CD4-positive, alpha-beta T cell treated with Interferon gamma for 1 hour (primary cell): ENCODE measurements around the gene IL1R2.
"Not testable (repeated sequence)": the region's sequence is repeated elsewhere in the genome, so short reads cannot be mapped to it uniquely, and the experiment has no call there.

Source experiments
- DNase-seq: peaks from one replicate; pipeline ENCODE4 v3.0.0-alpha.2; 2020

The IL1R2 gene

DNA sequence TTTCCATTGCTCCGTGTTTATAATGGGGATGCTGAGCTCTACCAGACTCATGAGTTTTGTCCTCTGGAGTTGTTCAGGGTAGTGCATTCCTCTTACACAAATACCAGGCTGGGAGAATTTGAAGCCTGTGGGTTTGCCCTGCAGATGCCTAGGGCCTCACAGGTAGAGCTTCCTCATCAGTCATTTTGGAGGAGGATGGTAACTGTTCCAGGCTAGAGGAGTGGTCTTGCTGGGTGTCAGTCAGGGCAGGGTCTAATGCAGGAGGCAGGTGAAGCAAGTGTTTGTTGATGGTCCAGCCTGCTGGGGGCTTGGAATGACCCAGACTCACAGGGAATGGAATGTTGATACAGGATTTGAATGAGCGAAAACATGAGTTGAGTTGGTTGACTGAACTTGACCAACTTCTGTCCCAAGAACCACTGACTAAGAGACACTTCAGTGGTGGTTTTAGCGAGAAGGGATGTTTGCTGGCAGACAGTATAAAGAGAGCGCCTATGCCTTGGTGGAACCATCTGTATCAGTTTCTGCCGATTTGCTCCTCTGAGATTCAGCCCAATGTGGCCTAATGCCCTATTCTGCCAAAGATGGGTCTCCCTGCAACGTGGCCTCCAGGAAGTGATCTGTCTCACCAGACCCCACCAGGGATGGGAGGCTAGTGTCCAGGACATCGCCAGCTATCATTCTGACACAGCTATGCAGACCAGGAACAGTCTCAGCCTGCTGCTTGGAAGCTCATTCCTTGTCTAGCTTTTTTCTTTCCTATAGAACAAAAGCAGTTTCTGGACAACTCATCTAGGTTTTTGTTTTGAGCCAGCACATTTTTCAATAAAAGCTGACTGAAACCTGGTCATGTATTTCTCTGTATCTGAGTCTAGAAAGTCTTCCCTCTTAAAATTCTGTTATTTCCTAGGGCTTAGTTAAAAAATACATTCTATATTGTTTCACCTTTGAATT, 9.3 kb downstream of the IL1R2 start:
- no peak for DNase-seq

GRCh38 chr2:102001767-102002142, 10.0 kb downstream of the IL1R2 start:
- no peak for DNase-seq

- no peak for DNase-seq
Observed at GRCh38 chr2:102002228-102002627, 10.5 kb downstream of the IL1R2 start.

DNA sequence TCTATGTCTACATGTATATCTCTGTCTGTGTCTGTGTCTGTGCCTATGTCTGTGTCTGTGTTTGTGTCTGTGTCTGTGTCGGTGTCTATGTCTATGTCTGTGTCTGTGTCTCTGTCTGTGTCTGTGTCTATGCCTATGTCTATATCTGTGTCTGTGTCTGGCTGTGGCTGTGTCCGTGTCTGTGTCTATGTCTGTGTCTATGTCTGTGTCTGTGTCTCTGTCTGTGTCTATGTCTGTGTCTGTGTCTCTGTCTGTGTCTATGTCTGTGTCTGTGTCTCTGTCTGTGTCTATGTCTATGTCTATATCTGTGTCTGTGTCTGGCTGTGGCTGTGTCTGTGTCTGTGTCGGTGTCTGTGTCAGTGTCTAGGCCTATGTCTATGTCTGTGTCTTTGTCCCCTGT, 11.1 kb downstream of the IL1R2 start:
- DNase-seq, result not testable (repeated sequence)

- DNase-seq, result no peak
Observed at GRCh38 chr2:102003696-102004095, 11.9 kb downstream of the IL1R2 start.

DNA sequence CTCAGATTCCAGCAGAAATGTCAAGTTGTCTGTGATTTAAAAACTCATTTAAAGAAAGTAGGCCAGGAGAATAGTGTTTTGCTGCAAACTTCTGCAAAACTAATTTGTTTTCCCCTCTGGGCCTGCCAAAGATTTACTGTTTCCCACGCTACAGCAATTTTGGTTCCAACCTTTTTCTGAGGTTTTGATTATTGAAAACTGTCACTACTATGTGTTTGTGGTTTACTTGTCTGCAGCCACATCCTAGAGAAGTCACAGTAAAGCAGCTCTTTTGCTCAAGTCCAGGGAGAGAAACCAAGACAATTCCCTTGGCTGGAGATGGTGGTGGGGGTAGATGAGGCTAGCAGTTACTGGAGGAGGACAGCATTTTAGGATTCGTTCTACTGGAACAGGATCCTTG, 12.8 kb downstream of the IL1R2 start:
- no peak for DNase-seq

DNA sequence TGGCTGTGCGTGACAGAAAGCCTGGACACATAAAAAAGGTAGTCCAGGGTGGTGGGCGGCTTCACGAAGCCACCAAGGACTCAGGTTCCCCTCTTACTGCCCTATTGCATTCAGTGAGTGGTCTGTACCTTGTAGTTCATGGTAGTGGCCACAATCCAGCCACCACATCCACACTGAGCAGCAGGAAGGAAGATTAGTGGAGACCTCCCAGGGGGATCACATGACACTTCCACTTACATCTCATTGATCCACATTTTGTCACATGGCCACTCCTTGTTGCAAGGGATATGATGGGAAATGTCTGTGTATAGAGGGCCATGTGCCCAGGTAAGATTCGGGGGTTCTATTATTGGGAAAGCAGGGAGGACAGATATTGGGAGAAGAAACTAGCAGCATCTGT, 13.7 kb downstream of the IL1R2 start:
- DNase-seq, result no peak

- DNase-seq, result no peak
Observed at GRCh38 chr2:102005989-102006885, 14.5 kb downstream of the IL1R2 start.

DNA sequence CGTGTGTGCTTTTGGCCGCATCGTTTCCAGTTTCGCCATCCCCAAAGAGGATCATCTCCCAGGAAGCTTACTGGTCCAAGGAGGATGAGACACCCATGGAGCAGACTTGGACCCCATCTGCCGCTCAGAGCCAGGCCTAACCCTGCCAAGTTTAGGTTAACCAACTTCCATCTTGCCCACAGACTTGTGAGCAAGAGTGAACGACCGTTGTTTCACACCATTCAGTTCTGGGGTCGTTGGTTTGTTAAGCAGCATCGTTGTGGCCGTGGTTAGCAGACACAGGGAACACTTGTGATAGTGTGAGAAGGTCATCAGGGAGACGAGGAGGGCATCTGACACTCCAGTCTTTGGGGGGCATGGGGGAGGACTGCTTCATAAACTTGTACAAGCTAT, 15.1 kb downstream of the IL1R2 start:
- no peak for DNase-seq

- no peak for DNase-seq
Observed at GRCh38 chr2:102008490-102008889, 16.7 kb downstream of the IL1R2 start.

- DNase-seq, result no peak
Observed at GRCh38 chr2:102009557-102009956, 17.8 kb downstream of the IL1R2 start.

GRCh38 chr2:102010902-102011301, 19.1 kb downstream of the IL1R2 start:
- no peak for DNase-seq

GRCh38 chr2:102012061-102012614, 20.4 kb downstream of the IL1R2 start:
- no peak for DNase-seq

DNA sequence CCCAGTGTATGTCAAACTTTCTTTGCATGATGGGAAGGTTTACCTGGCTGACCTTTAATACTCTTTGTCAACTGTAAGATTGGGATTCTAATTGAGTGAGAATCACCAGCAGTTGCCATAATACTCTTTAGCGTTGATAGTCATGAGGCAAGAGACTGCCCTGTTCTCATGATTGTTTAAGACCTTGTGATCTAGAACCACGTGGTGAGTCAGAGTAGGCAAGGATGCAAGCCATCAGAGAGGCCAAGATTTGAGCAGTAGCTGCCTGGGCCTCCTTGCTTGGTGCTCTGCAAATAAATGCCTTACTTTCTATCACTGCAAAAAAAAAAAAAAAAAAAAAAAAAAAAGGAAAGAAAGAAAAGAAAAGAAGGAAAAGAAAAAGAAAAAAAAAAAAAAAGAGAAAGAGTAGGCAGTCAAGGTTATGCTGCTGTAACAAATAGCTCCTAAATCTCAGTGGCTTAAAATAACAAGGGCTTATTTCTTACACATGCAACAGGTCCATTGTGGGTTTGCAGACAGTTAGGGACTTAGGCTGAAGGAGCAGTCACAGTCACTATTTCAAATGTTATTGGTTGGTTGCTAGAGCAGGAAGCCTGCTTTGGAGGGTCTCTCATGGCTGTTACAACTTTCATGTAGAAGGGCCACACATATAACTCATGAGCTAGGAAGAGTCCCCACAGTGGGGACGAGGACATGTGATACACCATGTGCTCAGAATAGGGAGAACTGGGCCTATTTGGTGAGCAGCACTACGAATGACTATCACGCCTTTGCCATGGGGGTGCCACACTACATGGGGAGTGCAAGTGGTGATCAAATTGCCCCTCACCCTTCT, 21.7 kb downstream of the IL1R2 start:
- no peak for DNase-seq

DNA sequence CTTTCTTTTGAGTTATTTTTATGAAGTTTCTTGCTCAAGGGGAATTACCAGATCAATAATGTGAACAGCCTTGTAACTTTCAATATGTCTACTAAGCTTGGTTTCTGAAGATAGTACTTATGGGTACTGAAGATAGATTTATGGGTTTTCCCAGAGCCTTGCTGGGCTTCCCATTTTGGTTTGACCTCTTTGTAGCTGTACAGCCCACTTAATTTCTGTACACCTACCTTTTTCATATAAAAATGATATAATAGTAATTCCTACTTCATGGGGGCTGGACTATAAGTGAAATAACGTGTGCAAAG, 22.2 kb downstream of the IL1R2 start:
- no peak for DNase-seq

DNA sequence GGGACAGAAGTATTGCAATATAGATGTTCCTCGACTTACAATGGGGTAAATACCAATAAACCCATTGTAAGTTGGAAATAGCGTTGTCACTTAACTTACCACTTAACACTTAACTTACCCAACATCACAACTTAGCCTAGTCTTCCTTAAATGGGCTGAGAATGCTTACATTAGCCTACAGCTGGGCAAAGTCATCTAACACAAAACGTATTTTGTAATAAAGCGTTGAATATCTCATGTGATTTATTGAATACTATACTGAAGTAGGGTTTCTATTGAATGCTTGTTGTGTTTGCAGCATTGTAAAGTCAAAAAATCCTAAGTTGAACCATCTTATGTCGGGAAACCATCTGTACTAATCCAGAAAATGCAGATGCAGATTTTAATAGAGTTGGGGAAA, 23.6 kb downstream of the IL1R2 start:
- DNase-seq, result no peak

- DNase-seq, result no peak
Observed at GRCh38 chr2:102016399-102016955, 24.7 kb downstream of the IL1R2 start.

- DNase-seq, result no peak
Observed at GRCh38 chr2:102018823-102019445, 27.2 kb downstream of the IL1R2 start.

- peak; percentile 78 for DNase-seq
Observed at GRCh38 chr2:102020596-102021170, 28.9 kb downstream of the IL1R2 start.

DNA sequence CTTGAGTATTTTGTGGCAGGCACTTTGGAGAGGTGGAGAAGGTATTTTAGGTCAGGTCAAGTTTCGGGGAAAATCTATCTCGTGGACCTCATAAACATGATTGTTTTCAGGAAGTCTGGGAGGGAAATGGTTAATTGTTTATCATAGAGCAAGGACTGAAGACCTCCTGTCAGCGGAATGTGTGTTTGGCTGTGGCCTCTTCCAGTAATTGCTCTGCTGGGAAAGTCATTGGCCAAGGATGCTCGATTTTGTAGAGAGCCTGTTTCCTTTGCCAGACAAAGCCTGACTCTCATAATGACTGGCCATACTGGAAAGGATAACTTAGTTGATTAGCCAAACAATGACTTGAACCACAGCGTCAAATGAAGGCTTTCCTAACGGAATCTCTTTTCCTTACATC, 30.0 kb downstream of the IL1R2 start:
- DNase-seq, result no peak

- DNase-seq, result no peak
Observed at GRCh38 chr2:102022884-102023539, 31.3 kb downstream of the IL1R2 start.
